SK-N-SH (cell line): ENCODE measurements around the gene LRRC32. TPM values are rescaled to one million over a fixed set of nuclear protein-coding genes. Genes with fewer than 3 reads are reported as not detected.

Source experiments
- CTCF ChIA-PET: fragments of 300-600, 350-600 bp; formaldehyde crosslinking; extraction: SDS; loops from one replicate; lab custom pipeline; 2021; lab: Yijun Ruan, JAX
- POLR2A ChIA-PET: fragments of 350-600 bp; sonication (Branson Sonifier 250); formaldehyde crosslinking; extraction: SDS; loops from one replicate; lab custom pipeline; 2020; ENCODE audit warnings: antibody characterized with exemption, inconsistent platforms; lab: Yijun Ruan, JAX
- DNase-seq: peaks from one replicate; pipeline ENCODE4 v3.0.0; 2012
- H2AFZ ChIP-seq: fragments of 200-600 bp; sonication (generic); 2 replicates; pipeline ENCODE4 v1.8.1; 2016; ENCODE audit warnings: antibody characterized with exemption, mild to moderate bottlenecking, low read depth
- H3F3A ChIP-seq: fragments of 200-600 bp; sonication (generic); replicated peaks from 2 replicates; pipeline ENCODE3; 2016; ENCODE audit warnings: antibody characterized with exemption, mild to moderate bottlenecking; ENCODE audit not compliant: insufficient read depth
- H3K27ac ChIP-seq, 2 experiments: fragments of 200-500 bp in 1 of 2; fragments of 200-600 bp in 1 of 2; sonication (Bioruptor generic) in 1 of 2; sonication (generic), shearing (Covaris generic) in 1 of 2; 2 replicates each; pipeline versions ENCODE4 v1.5.1 to v1.6.1; 2014 to 2016; ENCODE audit warnings: low read depth in 2 of 2, inconsistent platforms in 1 of 2, low read length in 1 of 2, mild to moderate bottlenecking in 1 of 2, mixed read lengths in 1 of 2
- H3K27me3 ChIP-seq: fragments of 200-600 bp; sonication (generic), shearing (Covaris generic); 2 replicates; pipeline ENCODE4 v1.6.1; 2016; ENCODE audit warnings: mixed run types; ENCODE audit not compliant: insufficient read depth
- H3K36me3 ChIP-seq, 2 experiments: fragments of 200-500 bp in 1 of 2; fragments of 200-600 bp in 1 of 2; sonication (Bioruptor generic) in 1 of 2; sonication (generic) in 1 of 2; replicated peaks in 1 of 2; 2 replicates each; pipeline versions ENCODE3 to v1.5.1; 2014 to 2016; ENCODE audit warnings: low read length in 1 of 2, mild to moderate bottlenecking in 1 of 2; ENCODE audit not compliant: insufficient read depth in 2 of 2, control insufficient read depth in 1 of 2
- H3K4me1 ChIP-seq, 2 experiments: fragments of 200-500 bp in 1 of 2; fragments of 200-600 bp in 1 of 2; sonication (Bioruptor generic) in 1 of 2; sonication (generic), shearing (Covaris generic) in 1 of 2; 2 replicates each; pipeline versions ENCODE4 v1.5.1 to v1.6.1; 2014 to 2016; ENCODE audit warnings: low read depth in 1 of 2, low read length in 1 of 2, mixed run types in 1 of 2; ENCODE audit not compliant: insufficient read depth in 2 of 2, control insufficient read depth in 1 of 2
- H3K4me2 ChIP-seq: fragments of 200-600 bp; sonication (generic), shearing (Covaris generic); 2 replicates; pipeline ENCODE4 v1.6.1; 2017; ENCODE audit warnings: mixed run types
- H3K4me3 ChIP-seq, 2 experiments: fragments of 200-500 bp in 1 of 2; fragments of 200-600 bp in 1 of 2; sonication (Bioruptor generic) in 1 of 2; sonication (generic), shearing (Covaris generic) in 1 of 2; 2 replicates each; pipeline versions ENCODE4 v1.5.1 to v1.8.1; 2014 to 2016; ENCODE audit warnings: low read depth in 2 of 2, inconsistent platforms in 1 of 2, low read length in 1 of 2, mild to moderate bottlenecking in 1 of 2, mixed read lengths in 1 of 2, moderate library complexity in 1 of 2
- H3K79me2 ChIP-seq: fragments of 200-600 bp; sonication (generic); 2 replicates; pipeline ENCODE4 v1.8.1; 2017; ENCODE audit warnings: mild to moderate bottlenecking; ENCODE audit not compliant: insufficient read depth
- H3K9ac ChIP-seq: fragments of 200-600 bp; sonication (generic); 2 replicates; pipeline ENCODE4 v1.6.1; 2017; ENCODE audit warnings: mixed run types
- H3K9me2 ChIP-seq: fragments of 200-600 bp; sonication (generic); 2 replicates; pipeline ENCODE4 v1.6.1; 2017; ENCODE audit warnings: mixed run types
- H3K9me3 ChIP-seq: fragments of 200-600 bp; sonication (generic); 2 replicates; pipeline ENCODE4 v1.6.1; 2017; ENCODE audit warnings: mixed run types, mild to moderate bottlenecking, moderate library complexity
- H4K20me1 ChIP-seq: fragments of 200-600 bp; sonication (generic); 2 replicates; pipeline ENCODE4 v1.6.1; 2017; ENCODE audit warnings: mild to moderate bottlenecking, mixed run types; ENCODE audit not compliant: insufficient read depth
- CHD2 ChIP-seq: fragments of 150-350 bp; IDR thresholded peaks from 2 replicates; pipeline ENCODE4 v1.6.1; 2018; ENCODE audit warnings: low read length; ENCODE audit not compliant: partially characterized antibody
- ELF1 ChIP-seq: IDR thresholded peaks from 2 replicates; pipeline ENCODE4 v1.4.0; 2012
- GABPA ChIP-seq: IDR thresholded peaks from 2 replicates; pipeline ENCODE4 v1.4.0; 2012; ENCODE audit warnings: low read depth, mild to moderate bottlenecking
- GATA2 ChIP-seq: sonication (generic); formaldehyde crosslinking; IDR thresholded peaks from 2 replicates; pipeline ENCODE4 v1.5.0; 2020; ENCODE audit warnings: mild to moderate bottlenecking, missing genetic modification reagents
- JUND ChIP-seq: IDR thresholded peaks from 2 replicates; pipeline ENCODE4 v1.4.0; 2012
- MXI1 ChIP-seq: IDR thresholded peaks from 2 replicates; pipeline ENCODE4 v1.6.1; 2012; ENCODE audit warnings: mild to moderate bottlenecking, low read depth, low read length, improper control_type of control experiment
- RCOR1 ChIP-seq: fragments of 150-350 bp; IDR thresholded peaks from 2 replicates; pipeline ENCODE4 v1.6.1; 2017; ENCODE audit warnings: antibody characterized with exemption, low read length
- RXRA ChIP-seq: IDR thresholded peaks from 2 replicates; pipeline ENCODE4 v1.4.0; 2012; ENCODE audit warnings: low read depth, mild to moderate bottlenecking, borderline replicate concordance
- SIN3A ChIP-seq: IDR thresholded peaks from 2 replicates; pipeline ENCODE4 v1.6.1; 2012; ENCODE audit warnings: low read depth, mild to moderate bottlenecking, low read length, moderate library complexity, borderline replicate concordance
- SMC3 ChIP-seq: IDR thresholded peaks from 2 replicates; pipeline ENCODE4 v1.6.1; 2012; ENCODE audit warnings: low read depth, low read length, improper control_type of control experiment
- TAF1 ChIP-seq: IDR thresholded peaks from 2 replicates; pipeline ENCODE4 v1.6.1; 2012; ENCODE audit warnings: low read depth, mild to moderate bottlenecking, low read length, moderate library complexity, borderline replicate concordance
- TEAD4 ChIP-seq: IDR thresholded peaks from 2 replicates; pipeline ENCODE4 v1.4.0; 2012; ENCODE audit warnings: mild to moderate bottlenecking, borderline replicate concordance; ENCODE audit not compliant: insufficient read depth
- USF1 ChIP-seq: IDR thresholded peaks from 2 replicates; pipeline ENCODE4 v1.4.0; 2012; ENCODE audit warnings: low read depth, borderline replicate concordance
- YY1 ChIP-seq: IDR thresholded peaks from 2 replicates; pipeline ENCODE4 v1.4.0; 2012; ENCODE audit warnings: low read depth, mild to moderate bottlenecking
- WGBS: methylation state at CpG from one replicate; pipeline ENCODE4 v1.1.6; 2017; ENCODE audit warnings: low lambda C conversion rate; 5-methylcytosine and 5-hydroxymethylcytosine counted together
- polyA plus RNA-seq, 3 experiments: library from polyadenylated mRNA; depleted of rRNA; stranded (reverse); fragments of >200 nt; gene quantifications; 2 replicates each; pipeline ENCODE4 v1.2.3, GENCODE V29; 2012
- TF ChIP-seq, protein P1 (sequence below): fragments of 150-350 bp; IDR thresholded peaks from 2 replicates; pipeline ENCODE4 v1.6.1; 2017; ENCODE audit warnings: antibody characterized with exemption, low read length, low read depth, borderline replicate concordance
- TF ChIP-seq, protein P2 (sequence below): fragments of 150-350 bp; IDR thresholded peaks from 2 replicates; pipeline ENCODE4 v1.6.1; 2016; ENCODE audit warnings: mild to moderate bottlenecking, low read depth, low read length
- TF ChIP-seq, protein P3 (sequence below): IDR thresholded peaks from 2 replicates; pipeline ENCODE4 v1.4.0; 2012; ENCODE audit warnings: low read depth, borderline replicate concordance

Gene LRRC32
- polyA plus RNA-seq, 1 of the 3 experiments (the other 2 are of a cell fraction): 0.43 TPM

GRCh38 chr11:76648061-76648460, 22.5 kb downstream of the LRRC32 start:
- Histone ChIP-seq H3K79me2 (no peaks in the 10 kb centered on the region), H3K9me2 (no peaks in the 10 kb centered on the region), H3K4me3 (no peak overlapping the region), H3K4me1 (no peaks in the 10 kb centered on the region), H2AFZ (no peak overlapping the region), H3K9ac (no peak overlapping the region), H3K27me3 (peaks cover 6% of the 10 kb centered on the region), H4K20me1 (no peaks in the 10 kb centered on the region), H3K36me3 (no peaks in the 10 kb centered on the region), H3K9me3 (0 out of 2 replicates have a peak, but pooled peaks cover 6% of the 10 kb centered on the region), H3F3A (no peaks in the 10 kb centered on the region), H3K27ac (no peak overlapping the region), H3K4me2 (no peak overlapping the region)
- ChIA-PET POLR2A (no interaction called here), CTCF (interaction anchor here (1.1 kb wide), 1 partner anchor 10 kb away, joined by 3 read pairs; no protein-coding TSS in a partner anchor)
- DNase-seq: no peak
- TF ChIP-seq MXI1: no peak
- TF ChIP-seq, protein P1, sequence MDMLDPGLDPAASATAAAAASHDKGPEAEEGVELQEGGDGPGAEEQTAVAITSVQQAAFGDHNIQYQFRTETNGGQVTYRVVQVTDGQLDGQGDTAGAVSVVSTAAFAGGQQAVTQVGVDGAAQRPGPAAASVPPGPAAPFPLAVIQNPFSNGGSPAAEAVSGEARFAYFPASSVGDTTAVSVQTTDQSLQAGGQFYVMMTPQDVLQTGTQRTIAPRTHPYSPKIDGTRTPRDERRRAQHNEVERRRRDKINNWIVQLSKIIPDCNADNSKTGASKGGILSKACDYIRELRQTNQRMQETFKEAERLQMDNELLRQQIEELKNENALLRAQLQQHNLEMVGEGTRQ: no peak
- no peak for TF ChIP-seq GABPA
- TF ChIP-seq USF1: no peak
- TF ChIP-seq TAF1: no peak
- TF ChIP-seq, protein P2, sequence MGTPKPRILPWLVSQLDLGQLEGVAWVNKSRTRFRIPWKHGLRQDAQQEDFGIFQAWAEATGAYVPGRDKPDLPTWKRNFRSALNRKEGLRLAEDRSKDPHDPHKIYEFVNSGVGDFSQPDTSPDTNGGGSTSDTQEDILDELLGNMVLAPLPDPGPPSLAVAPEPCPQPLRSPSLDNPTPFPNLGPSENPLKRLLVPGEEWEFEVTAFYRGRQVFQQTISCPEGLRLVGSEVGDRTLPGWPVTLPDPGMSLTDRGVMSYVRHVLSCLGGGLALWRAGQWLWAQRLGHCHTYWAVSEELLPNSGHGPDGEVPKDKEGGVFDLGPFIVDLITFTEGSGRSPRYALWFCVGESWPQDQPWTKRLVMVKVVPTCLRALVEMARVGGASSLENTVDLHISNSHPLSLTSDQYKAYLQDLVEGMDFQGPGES: no peak
- no peak for TF ChIP-seq SIN3A
- TF ChIP-seq CHD2: no peak
- no peak for TF ChIP-seq ELF1

- H3K27ac ChIP-seq: no peak overlapping the region
- CTCF ChIA-PET: interaction anchor here (0.6 to 1.1 kb wide), 2 partner anchors 17 to 68 kb away, joined by 3 read pairs; no protein-coding TSS in a partner anchor
- H3K9me2 ChIP-seq: no peaks in the 10 kb centered on the region
- POLR2A ChIA-PET: no interaction called here
- DNase-seq: no peak
- H3K36me3 ChIP-seq: no peaks in the 10 kb centered on the region
- WGBS: 23% methylated on average over 4 of the region's 4 CpGs
- no peak overlapping the region for H3K4me3 ChIP-seq
- H3F3A ChIP-seq: no peaks in the 10 kb centered on the region
- no peaks in the 10 kb centered on the region for H4K20me1 ChIP-seq
- no peak overlapping the region for H2AFZ ChIP-seq
- H3K27me3 ChIP-seq: peaks cover 6% of the 10 kb centered on the region
- H3K4me2 ChIP-seq: no peak overlapping the region
- H3K9ac ChIP-seq: no peak overlapping the region
- no peaks in the 10 kb centered on the region for H3K4me1 ChIP-seq
- H3K79me2 ChIP-seq: no peaks in the 10 kb centered on the region
- H3K9me3 ChIP-seq: 0 out of 2 replicates have a peak, but pooled peaks cover 6% of the 10 kb centered on the region
- TF ChIP-seq USF1: no peak
- no peak for TF ChIP-seq YY1
- no peak for TF ChIP-seq GABPA
- TF ChIP-seq CHD2: no peak
- TF ChIP-seq, protein P2: no peak
- TF ChIP-seq ELF1: no peak
- TF ChIP-seq TEAD4: no peak
- no peak for TF ChIP-seq GATA2 (CRISPR knock-in tag)
- TF ChIP-seq SMC3: no peak
- no peak for TF ChIP-seq RXRA
- no peak for TF ChIP-seq RCOR1
- no peak for TF ChIP-seq JUND
- TF ChIP-seq, protein P3, sequence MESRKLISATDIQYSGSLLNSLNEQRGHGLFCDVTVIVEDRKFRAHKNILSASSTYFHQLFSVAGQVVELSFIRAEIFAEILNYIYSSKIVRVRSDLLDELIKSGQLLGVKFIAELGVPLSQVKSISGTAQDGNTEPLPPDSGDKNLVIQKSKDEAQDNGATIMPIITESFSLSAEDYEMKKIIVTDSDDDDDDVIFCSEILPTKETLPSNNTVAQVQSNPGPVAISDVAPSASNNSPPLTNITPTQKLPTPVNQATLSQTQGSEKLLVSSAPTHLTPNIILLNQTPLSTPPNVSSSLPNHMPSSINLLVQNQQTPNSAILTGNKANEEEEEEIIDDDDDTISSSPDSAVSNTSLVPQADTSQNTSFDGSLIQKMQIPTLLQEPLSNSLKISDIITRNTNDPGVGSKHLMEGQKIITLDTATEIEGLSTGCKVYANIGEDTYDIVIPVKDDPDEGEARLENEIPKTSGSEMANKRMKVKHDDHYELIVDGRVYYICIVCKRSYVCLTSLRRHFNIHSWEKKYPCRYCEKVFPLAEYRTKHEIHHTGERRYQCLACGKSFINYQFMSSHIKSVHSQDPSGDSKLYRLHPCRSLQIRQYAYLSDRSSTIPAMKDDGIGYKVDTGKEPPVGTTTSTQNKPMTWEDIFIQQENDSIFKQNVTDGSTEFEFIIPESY: no peak
These were observed 23.5 kb downstream of the LRRC32 start for GRCh38 chr11:76646882-76647534.
